Right forelimb (tissue), 1 donor: ENCODE measurements around the gene TBL3.

Experiments
- DNase-seq: peaks from one replicate; pipeline ENCODE4 v3.0.0-alpha.2; 2018

The TBL3 gene

DNA sequence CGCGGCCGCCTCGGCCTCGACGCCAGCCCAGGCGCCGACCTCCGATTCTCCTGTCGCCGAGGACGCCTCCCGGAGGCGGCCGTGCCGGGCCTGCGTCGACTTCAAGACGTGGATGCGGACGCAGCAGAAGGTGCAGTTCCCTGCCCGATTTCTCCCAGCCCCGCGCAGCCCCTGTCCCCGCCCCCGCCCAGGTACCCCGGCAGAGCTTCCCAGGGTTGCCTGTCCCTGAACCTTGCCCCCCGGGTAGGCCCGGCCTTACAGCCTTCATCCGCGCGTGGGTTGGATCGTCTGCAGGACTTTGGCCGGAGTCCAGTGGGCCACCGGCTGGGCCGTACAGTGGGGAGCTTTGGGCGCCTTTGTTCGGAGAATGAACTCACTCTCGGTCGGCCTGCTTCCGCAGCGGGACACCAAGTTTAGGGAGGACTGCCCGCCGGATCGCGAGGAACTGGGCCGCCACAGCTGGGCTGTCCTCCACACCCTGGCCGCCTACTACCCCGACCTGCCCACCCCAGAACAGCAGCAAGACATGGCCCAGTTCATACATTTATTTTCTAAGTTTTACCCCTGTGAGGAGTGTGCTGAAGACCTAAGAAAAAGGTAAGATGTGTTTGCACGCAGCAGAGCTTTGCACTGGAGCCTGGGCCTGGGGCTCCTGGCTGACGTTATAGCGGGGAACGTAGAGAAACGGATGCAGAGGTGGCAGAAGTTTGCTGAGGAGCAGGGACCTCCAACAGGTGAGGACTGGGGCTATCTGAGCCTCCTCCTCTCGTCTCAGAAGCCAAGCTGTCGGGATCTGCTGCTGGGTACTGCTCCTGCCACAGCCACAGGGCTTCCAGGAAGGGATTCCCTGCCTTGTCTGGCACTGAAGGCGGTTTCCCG is 12.7 kb downstream of the TBL3 start:
- no peak for DNase-seq

DNA sequence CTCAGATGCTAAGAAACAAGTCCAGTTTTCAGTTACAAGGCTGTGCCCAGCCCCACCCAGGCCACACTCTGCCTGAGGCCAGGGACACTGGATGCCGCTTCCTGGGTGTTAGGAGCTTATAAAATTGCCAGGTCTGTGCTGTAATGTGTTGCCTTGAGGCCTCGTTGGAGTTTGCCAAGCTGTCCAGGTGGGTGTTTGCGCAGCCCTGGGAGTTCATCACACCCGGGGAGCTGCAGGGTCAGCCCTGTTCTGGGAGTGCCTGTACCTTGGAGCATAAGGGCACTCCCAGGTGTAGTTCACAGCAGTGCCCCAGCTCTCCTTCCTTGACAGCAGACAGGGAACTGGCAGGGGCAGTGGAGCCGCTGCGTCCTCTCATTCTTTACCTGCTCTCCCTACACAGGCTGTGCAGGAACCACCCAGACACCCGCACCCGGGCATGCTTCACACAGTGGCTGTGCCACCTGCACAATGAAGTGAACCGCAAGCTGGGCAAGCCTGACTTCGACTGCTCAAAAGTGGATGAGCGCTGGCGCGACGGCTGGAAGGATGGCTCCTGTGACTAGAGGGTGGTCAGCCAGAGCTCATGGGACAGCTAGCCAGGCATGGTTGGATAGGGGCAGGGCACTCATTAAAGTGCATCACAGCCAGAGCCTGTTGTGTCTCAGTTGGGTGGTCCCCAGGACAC is 13.8 kb downstream of the TBL3 start:
- no peak for DNase-seq

- no peak for DNase-seq
Observed at GRCh38 chr16:1987198-1987597, 15.3 kb downstream of the TBL3 start.

DNA sequence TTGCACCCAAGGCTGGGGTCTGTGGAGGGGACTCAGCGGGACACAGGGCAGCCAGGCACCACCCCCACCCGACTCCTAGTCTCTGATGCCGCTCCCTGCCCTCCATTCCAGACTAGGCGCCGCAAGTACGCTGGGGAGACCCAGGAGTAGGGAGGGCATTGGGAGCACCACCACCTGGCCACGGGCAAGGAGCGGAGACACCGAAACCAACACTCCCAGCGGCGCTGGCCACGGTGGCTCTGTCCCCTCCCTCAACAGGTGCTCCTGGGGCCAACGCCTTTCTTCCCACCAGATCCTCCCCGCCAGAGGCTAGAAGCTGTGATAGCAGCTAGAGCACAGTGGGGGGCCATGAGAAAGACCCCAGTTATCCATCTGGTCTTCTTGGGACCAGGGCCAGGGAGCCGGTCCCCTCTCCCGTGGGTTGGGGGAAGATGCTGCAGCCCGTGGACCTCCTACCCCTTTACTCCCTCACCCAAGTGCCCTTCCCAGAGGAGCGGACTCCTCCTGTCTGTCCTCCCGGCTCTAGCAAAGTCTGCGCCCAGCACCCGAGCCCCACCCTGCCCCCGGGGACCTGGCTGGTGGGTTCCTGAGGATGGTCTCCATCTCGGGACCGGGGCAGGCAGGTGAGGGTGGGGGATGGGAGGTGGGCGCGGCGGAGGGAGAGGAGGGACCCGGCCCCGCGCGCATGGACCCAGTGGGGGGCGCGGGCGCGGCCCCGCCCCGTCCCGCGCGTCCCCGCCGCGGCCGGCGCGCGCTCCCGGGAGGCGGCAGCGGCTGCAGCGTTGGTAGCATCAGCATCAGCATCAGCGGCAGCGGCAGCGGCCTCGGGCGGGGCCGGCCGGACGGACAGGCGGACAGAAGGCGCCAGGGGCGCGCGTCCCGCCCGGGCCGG is 17.6 kb downstream of the TBL3 start, which contains the start of gene SYNGR3:
TSS of gene SYNGR3 (plus strand) at position 762 of the 892 bp plus-strand sequence. CDS start 133 bp downstream, outside the sequence.
- DNase-seq, result no peak

- no peak for DNase-seq
Observed at GRCh38 chr16:1990101-1990350, 18.2 kb downstream of the TBL3 start.

DNA sequence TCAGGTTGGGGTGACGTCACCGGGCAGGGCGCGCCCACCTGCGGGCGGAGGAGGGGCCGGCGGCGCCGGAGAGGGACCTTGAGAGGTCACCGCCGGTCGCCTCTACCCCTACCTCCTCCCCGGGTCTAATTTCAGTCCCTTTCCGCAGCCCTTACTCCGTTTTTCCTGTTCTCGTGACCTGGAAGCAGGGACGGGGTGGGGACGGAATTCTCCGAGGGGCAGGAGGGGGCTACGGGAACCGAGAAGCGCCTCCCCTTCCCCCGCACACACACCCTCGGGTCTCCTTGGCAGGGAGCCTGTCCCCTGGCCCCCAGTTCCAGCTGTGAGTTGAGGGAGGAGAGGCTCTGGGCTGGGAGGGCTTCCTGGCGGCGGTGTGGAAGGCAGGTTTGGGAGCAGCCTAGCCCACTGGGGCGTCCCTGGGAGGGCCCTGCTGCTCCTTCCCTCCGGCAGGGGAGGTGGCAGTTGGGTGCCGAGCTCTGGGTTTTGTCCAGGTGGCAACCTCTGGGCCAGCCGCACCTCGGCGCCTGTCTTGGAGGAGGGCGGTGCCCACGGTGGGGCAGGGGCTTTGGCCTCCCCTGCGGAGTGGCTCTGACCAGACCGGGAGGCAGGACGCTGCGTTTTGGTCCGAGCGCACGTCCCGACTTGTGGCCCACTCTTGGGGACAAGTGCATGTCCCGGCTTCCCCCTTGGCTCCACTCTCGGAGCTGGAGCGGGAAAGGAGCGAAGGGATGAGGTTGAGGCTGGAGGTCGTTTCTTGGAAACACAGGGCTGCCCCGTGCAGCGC is 18.7 kb downstream of the TBL3 start:
- no peak for DNase-seq

DNA sequence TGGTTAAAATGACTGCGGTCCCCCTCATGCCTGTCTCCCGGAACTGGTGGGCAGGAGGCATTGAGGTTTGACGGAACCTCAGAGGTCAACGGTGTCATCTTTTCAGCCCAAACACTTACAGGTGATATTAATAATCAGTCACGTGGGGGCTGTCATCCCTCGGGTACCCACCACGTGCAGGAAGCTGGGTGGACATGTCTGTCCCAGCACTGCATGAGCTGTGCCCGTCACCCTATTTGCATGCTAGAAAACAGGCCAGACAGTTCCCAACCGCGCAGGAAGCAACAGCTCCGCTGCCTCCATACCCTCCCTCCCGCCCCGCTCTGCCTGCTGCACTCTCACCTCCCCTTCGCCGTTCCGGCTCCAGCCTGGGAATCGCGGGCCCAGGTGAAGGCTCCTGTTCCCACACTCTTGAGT is 19.3 kb downstream of the TBL3 start:
- no peak for DNase-seq

GRCh38 chr16:1991588-1991947 is 19.7 kb downstream of the TBL3 start:
- DNase-seq, result no peak

DNA sequence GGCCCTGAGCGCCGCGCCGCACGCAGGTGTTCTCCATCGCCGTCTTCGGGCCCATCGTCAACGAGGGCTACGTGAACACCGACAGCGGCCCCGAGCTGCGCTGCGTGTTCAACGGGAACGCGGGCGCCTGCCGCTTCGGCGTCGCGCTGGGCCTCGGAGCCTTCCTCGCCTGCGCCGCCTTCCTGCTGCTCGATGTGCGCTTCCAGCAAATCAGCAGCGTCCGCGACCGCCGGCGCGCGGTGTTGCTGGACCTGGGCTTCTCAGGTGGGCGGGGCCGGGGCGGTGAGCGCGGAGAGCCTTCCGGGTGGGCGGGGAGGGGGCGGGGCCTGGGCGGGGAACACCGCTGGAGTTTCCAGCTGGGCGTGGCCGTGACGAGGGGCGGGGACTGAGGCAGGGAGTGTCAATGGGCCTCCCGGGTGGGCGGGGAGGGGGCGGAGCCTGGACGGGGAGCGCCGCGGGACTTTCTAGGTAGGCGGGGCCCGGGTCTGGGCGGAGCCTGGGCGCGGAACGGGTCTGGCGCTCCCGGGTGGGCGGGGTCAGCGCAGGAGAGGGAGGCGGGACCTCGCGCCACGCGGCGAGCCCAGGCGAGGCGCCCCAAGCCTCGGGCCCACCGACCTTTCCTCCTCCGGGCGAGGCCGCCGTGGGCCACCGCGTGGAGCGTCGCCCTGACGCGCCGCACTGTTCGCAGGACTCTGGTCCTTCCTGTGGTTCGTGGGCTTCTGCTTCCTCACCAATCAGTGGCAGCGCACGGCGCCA is 20.3 kb downstream of the TBL3 start:
- DNase-seq, result peak; percentile 95

- DNase-seq, result no peak
Observed at GRCh38 chr16:1992704-1993317, 21.0 kb downstream of the TBL3 start.

DNA sequence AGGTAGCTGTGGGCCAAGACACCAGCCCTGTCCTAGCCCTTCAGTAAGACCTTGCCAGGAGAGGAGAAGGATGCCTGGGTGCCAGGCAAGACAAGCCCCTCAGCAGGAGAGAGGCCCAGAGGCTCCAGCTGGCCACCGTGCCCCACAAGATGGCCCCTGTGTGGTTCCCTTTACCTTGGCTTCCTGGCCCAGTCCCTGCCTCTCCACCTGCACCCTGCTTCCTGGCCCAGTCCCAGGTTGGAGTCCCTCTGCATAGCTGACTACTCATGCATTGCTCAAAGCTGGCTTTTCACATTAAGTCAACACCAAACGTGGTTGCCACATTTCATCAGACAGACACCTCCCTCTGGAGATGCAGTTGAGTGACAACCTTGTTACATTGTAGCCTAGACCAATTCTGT is 21.9 kb downstream of the TBL3 start:
- no peak for DNase-seq

DNA sequence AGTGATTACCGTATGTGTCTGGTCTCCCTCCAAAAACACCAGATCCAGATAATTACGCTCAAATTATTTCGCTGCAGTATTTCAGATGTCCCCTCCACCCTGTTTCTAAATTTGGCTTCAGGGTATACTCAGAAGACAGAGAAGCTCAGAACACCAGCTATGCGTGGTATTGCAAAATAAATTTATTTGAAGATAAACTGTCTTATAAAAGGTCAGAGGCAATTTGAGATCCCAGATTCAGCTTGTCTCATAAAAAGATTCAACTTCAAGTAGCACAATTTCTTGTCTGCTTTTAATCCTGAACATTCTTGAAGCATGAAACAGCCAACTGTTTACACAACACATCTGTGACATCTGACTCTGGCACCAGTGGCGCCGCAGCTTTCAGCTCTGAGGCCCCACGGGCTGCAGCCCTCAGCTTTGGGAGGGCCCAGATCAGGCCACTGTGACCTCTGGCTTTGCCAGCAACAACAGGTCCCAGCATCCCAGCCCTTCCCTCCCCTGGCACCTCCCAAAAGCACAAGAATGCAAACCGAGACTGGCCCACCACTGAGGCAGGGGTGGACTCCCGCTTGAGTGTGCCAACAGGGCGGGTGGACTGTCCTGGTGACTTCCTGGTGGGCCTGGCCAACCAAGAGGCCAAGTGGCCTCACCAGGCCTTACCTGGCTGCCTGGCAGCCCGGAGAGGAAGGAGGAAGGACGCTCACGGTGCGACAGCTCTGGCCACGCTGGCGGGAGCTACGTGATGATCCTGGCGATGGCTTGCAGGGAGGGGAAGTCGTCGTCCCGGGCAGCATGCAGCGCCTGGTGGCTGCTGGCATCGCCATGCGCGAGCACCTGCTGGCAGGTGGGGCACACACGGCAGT is 25.9 kb downstream of the TBL3 start:
- DNase-seq, result no peak

- DNase-seq, result no peak
Observed at GRCh38 chr16:1998360-1998835, 26.5 kb downstream of the TBL3 start.

- no peak for DNase-seq
Observed at GRCh38 chr16:1998852-1999801, 27.3 kb downstream of the TBL3 start.

GRCh38 chr16:1999866-2000514 is 28.1 kb downstream of the TBL3 start:
- no peak for DNase-seq

DNA sequence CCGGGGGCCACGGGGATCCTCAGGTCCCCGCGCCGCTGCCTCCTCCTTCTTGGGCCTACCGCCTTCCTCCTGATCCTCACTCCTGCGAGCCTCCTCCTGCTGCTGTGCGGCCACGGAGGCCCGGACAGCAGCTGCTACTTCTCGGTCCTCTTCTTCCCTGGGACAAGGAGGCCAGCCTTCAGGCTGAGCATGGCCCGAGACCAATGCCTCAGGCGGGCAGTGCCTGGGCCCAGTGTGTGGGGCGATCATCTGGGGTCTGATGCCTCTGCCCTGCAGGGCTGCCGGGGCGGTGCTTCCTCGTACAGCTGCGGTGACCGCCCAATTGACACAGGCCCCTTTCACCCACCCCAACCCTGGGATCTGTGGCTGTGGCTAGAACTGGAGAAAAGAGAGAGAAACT is 29.2 kb downstream of the TBL3 start:
- no peak for DNase-seq

DNA sequence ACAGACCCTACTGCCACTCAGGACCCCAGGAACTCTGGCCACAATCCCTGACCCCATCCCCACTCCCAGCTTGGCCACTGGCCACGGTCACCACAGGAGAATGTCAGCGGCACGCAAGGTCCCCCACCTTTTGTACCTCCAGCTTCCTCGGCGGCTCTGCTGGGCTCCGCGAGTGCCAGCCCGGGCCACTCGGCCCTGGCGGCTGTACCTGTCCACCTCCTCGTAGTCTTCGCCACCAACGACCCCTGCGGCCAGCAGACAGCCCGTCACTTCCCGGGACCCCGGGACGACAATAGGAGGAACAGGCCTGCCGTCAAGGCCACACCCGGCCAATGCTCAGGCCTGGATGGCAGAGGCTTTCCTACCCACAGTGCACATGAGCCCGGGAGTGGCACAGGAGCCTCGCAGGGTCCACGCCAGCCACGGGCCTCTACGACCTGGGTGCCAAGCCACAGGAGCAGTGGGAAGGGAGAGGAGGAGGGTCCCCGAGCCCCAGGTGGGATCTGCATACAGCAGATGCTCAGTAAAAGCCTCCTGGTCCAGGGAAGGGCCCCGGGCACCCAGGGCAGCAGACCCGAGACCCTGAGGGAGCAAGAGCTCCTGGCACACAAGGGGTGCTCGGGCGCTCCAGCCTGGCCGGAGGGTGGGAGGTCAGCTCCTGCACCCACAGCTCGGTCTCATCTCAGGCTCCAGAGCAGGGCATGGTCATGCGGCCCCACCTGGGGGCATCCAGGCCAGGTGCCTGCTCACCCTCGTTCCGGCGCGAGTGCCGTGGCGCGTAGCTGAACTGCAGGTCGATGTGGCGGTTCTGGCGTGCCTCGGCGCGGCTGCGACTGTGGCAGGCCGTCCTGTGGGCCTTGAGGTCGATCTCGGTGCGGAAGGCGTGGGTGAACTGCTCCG is 29.9 kb downstream of the TBL3 start:
- DNase-seq, result no peak
